GM18508 (cell line): ENCODE results near the gene GPHN.

Experiments
- ATAC-seq: cut with Tn5 transposase; IDR thresholded peaks from one replicate; pipeline ENCODE4 v1.9.1; 2021; ENCODE audit warnings: moderate number of reproducible peaks; ENCODE audit not compliant: insufficient read depth, unreplicated experiment

Gene GPHN

GRCh38 chr14:66507722-66508546 lies at the start of gene GPHN:
GPHN (plus strand) TSS chr14:66508147.
- ATAC-seq = peak; percentile 62

GRCh38 chr14:66459603-66460002 lies 48.3 kb upstream of the GPHN start:
- no peak for ATAC-seq

- no peak for ATAC-seq
These were observed 43.7 kb upstream of the GPHN start for GRCh38 chr14:66464261-66464660.

- no peak for ATAC-seq
These were observed 39.1 kb upstream of the GPHN start for GRCh38 chr14:66468778-66469367.

GRCh38 chr14:66471584-66471983 lies 36.4 kb upstream of the GPHN start:
- ATAC-seq = no peak

GRCh38 chr14:66472251-66472650 lies 35.7 kb upstream of the GPHN start:
- no peak for ATAC-seq

- ATAC-seq = no peak
These were observed 34.7 kb upstream of the GPHN start for GRCh38 chr14:66473223-66473622.

- no peak for ATAC-seq
These were observed 31.0 kb upstream of the GPHN start for GRCh38 chr14:66476964-66477363.

- no peak for ATAC-seq
These were observed 30.4 kb upstream of the GPHN start for GRCh38 chr14:66477567-66477966.

- no peak for ATAC-seq
These were observed 25.1 kb upstream of the GPHN start for GRCh38 chr14:66482873-66483272.

- no peak for ATAC-seq
These were observed 24.6 kb upstream of the GPHN start for GRCh38 chr14:66483322-66483721.

- no peak for ATAC-seq
These were observed 22.9 kb upstream of the GPHN start for GRCh38 chr14:66485029-66485428.

- no peak for ATAC-seq
These were observed 22.0 kb upstream of the GPHN start, which contains the start of gene CCDC196 for GRCh38 chr14:66485910-66486421. CCDC196 (plus strand) TSS chr14:66486371; CDS start chr14:66486503, 132 bp downstream.

GRCh38 chr14:66487164-66487563 lies 20.8 kb upstream of the GPHN start:
- ATAC-seq = no peak

GRCh38 chr14:66490143-66491111 lies 17.5 kb upstream of the GPHN start:
- no peak for ATAC-seq

- ATAC-seq = no peak
These were observed 14.2 kb upstream of the GPHN start for GRCh38 chr14:66493750-66494149.

GRCh38 chr14:66495218-66496098 lies 12.5 kb upstream of the GPHN start:
- no peak for ATAC-seq

GRCh38 chr14:66496188-66496807 lies 11.6 kb upstream of the GPHN start:
- ATAC-seq = no peak

GRCh38 chr14:66496911-66497310 lies 11.0 kb upstream of the GPHN start:
- ATAC-seq = no peak
